GM19395 (cell line): ENCODE data around the gene ZNF157.
"Not testable (repeated sequence)": the region's sequence is repeated elsewhere in the genome, so short reads cannot be mapped to it uniquely, and the experiment has no call there.

Source experiments
- ATAC-seq: cut with Tn5 transposase; IDR thresholded peaks from one replicate; pipeline ENCODE4 v1.9.1; 2021; ENCODE audit warnings: mild to moderate bottlenecking, moderate library complexity; ENCODE audit not compliant: unreplicated experiment

The ZNF157 gene

GRCh38 chrX:47370278-47370677 is at the start of gene ZNF157:
Gene ZNF157 (plus strand): TSS chrX:47370578. CDS start chrX:47370669, 91 bp downstream.
- ATAC-seq: no peak

- no peak for ATAC-seq
These were observed 49.0 kb upstream of the ZNF157 start for GRCh38 chrX:47321386-47321785.

- no peak for ATAC-seq
These were observed 48.5 kb upstream of the ZNF157 start for GRCh38 chrX:47321823-47322371.

GRCh38 chrX:47327902-47328301 is 42.5 kb upstream of the ZNF157 start:
- no peak for ATAC-seq

- ATAC-seq: not testable (repeated sequence)
These were observed 37.6 kb upstream of the ZNF157 start for GRCh38 chrX:47332729-47333128.

GRCh38 chrX:47351706-47352105 is 18.7 kb upstream of the ZNF157 start:
- ATAC-seq: no peak

GRCh38 chrX:47358387-47359065 is 11.9 kb upstream of the ZNF157 start:
- no peak for ATAC-seq

- ATAC-seq: no peak
These were observed 9.8 kb upstream of the ZNF157 start for GRCh38 chrX:47360423-47361179.

- ATAC-seq: peak; percentile 88
These were observed 8.6 kb upstream of the ZNF157 start for GRCh38 chrX:47361538-47362511.

- peak; percentile 47 for ATAC-seq
These were observed 4.2 kb upstream of the ZNF157 start for GRCh38 chrX:47366041-47366722.

- no peak for ATAC-seq
These were observed 2.8 kb downstream of the ZNF157 start for GRCh38 chrX:47373198-47373597.

GRCh38 chrX:47380268-47380667 is 9.9 kb downstream of the ZNF157 start:
- no peak for ATAC-seq

- not testable (repeated sequence) for ATAC-seq
These were observed 10.5 kb downstream of the ZNF157 start for GRCh38 chrX:47380837-47381236.

GRCh38 chrX:47384502-47384901 is 14.1 kb downstream of the ZNF157 start:
- no peak for ATAC-seq

GRCh38 chrX:47390780-47391179 is 20.4 kb downstream of the ZNF157 start:
- ATAC-seq: no peak

- ATAC-seq: no peak
These were observed 42.8 kb downstream of the ZNF157 start for GRCh38 chrX:47413179-47413594.

- ATAC-seq: no peak
These were observed 49.9 kb downstream of the ZNF157 start for GRCh38 chrX:47420265-47420664.

- ATAC-seq: no peak
These were observed 50.6 kb downstream of the ZNF157 start for GRCh38 chrX:47420962-47421361.

GRCh38 chrX:47422444-47422843 is 52.1 kb downstream of the ZNF157 start:
- ATAC-seq: no peak

- no peak for ATAC-seq
These were observed 60.5 kb downstream of the ZNF157 start for GRCh38 chrX:47430925-47431324.
